HG03439 (cell line): Measurements from ENCODE around the gene TPM1.

Source experiments
- ATAC-seq: cut with Tn5 transposase; IDR thresholded peaks from one replicate; pipeline ENCODE4 v1.9.1; 2021; ENCODE audit warnings: mild to moderate bottlenecking, moderate library complexity; ENCODE audit not compliant: unreplicated experiment

TPM1 gene

DNA sequence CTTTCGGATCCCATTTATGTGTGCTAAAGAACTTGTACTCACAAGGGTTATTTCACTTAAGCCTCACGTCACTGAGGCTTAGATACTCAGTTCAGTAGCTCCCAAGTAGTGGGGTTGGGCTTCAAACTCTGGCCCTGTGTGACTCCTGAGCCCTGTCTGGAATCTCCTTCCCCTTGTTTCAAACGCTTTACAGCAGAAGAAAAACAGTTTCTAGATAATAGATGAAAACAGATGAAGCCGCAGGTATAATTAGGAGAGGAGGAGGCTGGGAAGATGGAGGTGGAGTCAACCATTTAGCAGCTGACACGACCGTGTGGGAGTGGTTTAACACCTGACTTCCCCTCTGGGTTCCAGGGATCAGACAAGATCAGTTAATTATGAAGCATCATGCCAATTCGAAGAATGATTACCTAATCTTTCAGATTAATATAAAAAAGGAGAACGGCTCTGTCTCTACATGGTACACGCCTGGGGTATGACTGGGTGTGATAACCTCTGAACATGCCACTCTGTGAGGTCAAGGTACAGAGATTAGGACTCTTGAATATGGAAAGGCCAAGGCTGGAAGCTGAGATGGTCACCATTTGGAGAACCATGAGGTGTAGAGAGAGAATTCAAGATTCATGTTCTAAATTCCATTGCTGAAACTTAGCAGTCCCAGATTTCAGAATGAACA is 31.1 kb downstream of the TPM1 start:
- ATAC-seq = no peak

DNA sequence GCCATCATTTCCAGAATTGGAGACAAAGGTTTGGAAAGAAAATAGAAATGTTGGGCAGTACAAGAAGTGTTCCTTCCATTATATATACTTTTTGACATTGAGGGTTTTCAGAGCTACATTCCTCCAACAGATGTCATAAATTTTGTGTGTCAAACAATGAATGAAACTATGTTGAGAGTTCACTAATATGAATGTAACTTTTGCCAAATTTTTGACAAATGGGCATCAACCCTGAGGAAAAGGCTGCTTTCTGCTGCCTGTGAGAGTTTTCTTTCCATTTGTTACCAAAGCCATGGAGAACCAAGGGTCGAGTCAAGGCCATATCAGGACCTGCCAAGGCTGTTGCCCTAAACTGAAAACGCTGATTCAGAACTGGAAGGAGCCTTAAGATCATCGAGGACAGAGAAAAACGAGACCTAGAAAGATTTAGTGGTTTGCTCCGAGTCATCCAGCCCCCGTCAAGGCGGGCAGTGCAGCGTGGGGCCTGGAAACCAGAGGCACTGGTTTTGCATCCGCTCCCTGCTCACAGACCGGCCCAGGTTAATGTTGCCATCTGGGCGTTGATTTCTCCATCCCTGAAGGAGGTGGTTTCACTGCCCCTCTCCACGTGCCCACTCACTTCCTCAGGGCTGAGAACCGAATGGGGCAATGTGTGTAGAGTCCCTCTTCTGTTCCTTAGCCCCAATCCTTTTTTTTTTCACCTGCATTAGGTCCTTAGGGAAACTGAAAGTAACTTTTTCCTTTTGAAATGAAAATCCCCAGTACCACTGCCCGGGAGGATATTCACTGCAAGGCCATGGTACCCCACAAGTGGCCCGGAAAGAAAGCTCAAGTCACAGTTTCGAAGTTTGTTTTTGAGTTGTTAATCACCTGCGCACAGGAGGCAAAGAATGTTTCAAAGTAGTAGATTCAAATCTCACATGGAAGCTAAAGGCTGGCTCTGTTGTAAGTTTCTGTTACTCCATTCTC is 32.8 kb downstream of the TPM1 start:
- no peak for ATAC-seq

DNA sequence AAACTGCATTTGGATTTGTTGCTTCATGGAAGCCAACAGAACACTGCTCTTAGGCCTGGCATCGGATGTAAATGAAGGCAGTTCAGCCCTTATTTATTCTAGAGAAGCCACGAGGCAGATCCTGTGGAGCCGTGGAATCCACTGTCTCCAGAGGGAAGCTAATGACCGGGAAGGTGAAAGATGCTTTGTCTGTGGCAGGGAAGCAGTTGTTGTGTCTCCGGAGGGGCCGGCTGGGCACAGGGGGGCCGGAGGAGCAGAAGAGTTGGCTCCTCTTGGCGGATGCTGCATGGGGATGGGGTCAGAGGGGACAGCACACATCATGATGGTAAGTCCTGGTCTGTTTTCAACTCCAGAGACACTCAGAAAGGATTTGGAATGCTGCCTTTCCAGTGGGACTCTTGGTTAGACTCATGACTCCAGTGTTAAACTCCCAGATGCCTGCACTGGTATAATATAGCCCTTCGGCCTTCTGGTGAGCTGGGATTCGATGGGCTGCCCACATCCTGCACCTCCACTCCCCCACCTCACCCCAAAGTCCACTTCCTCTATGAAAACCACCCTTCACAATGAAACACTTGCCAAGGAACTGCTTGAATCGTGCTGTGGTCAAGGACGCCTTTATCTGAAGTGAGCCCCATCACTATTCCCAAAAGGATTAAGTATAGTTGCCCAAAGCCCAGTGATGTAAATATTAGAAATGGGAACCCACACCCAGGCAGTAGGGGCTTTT is 33.6 kb downstream of the TPM1 start:
- no peak for ATAC-seq

DNA sequence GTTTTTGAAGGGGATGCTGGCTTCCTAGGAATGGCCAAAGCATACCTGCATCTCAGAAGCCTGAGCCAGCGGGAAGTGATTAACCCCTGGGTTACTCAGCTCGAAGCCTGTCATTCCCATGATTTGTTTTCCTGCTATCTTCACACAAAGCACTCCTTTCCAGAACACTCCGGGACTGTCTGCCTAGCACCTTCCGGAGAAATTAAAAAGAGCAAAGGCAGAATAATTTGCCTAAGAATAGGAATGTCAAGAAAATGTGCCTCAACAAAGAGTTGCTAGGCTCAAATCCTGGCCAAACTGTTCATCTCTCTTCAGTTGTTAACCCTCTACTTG is 34.1 kb downstream of the TPM1 start:
- ATAC-seq = no peak

DNA sequence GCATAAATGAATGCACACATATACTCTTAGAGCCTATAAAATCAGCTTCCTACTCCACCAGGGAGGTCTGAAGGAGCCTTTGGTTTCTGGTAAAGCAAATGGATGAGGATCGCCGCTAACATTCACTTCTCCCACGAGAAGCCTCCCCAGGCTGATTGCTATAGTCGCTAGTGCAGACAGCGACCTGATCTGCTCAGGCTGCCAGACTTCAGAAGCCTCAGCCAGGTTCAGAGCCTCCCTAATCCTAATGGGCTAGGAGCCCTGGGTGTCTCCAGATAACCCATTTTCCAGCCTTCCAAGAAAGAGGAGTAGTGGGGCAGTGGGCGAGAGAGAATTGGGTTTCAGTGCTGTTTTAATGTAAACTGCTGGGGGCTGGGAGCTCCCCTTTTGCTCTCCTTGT is 35.4 kb downstream of the TPM1 start:
- ATAC-seq = no peak

DNA sequence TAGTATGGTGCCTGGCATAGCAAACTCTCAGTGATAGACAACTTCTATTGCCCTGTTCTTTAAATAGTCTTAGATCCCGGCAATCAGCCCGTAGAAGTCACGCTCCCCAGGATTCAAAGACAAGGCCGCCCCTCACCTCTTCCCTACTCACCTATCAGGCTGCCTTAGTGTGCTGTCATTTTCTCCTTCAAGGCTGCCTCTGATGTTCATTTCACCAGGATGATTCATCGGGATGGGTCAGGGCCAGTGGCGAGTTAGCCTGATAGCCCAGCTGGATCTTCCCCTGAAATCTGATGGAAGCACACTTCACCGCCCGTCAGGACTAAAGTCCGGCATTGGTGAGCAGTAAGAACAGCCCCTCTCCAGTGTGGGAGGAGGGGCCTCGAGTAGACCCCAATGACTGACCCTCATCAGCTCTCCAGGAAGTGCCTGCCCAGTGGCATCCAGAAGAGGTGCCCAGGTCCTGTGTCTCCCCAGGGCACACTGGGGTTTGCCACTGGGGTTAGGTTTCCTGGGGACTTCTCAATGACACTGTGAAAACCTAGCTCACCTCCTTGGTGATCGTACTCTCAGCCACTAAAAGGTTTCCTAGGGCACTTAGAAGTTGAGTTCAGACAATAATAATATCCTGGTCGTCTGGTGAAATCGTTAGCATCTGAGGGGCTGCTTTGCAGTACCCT is 37.5 kb downstream of the TPM1 start:
- no peak for ATAC-seq

DNA sequence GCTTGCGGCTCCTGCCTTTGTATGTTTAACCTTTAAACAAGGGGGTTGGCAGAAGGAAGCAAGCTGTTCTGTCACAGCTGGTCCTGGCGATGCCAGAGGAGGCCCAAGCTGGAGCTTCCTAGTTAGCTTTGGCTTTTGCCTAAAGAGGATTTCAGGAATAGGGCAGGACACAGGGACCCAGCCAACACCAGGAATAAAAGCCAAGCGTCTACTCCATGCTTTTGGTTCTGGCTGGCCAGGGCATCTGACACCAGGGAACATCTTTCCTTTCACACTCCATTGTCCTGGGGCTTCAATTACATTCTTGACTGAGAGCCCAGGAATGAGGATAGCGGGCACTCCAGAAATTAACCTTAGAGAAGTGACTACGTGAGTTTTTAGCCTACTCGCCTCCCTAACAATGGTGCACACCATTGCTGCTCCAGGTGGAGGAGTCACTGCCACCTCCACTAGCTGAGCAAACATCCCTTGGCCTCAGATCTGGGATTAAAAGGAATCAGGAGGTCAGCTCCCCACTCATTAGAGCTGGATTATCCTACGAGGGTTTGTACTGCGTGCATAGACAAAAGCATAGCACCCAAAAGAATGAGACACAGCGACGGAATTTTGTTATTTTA is 38.2 kb downstream of the TPM1 start:
- ATAC-seq = no peak

DNA sequence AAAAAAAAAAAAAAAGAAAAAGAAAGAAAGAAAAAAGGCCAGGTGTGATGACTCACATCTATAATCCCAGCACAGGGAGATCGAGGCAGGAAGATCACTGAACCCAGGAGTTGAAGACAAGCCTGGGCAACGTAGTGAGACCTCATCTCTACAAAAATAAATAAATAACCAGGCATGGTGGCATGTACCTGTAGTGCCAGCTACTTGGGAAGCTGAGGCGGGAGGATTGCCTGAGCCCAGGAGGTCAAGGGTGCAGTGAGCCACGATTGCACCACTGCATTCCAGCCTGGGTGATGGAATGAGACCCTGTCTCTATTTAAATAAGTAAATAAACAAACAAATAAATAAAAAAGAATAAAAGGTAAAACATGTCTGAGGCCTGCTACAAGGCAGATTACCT is 39.8 kb downstream of the TPM1 start:
- no peak for ATAC-seq

DNA sequence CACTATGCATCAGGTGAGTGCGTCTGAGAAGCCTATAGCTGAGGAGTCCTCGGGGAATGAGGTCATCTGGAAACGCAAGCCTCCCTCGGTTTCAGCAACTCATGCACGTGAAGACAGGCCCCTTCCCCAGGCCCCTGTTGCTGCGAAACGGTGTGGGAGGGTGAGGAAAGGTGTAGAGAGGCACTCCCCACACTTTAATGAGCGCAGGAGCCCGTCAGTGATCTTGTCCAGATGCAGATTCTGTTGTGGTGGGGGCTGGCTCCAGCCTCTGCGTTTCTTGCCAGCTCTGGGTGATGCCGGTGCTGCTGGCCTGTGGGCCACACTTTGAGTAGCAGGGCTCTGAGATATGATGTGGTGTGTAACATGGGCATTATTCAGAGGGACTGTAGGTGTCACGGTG is 40.5 kb downstream of the TPM1 start:
- no peak for ATAC-seq

DNA sequence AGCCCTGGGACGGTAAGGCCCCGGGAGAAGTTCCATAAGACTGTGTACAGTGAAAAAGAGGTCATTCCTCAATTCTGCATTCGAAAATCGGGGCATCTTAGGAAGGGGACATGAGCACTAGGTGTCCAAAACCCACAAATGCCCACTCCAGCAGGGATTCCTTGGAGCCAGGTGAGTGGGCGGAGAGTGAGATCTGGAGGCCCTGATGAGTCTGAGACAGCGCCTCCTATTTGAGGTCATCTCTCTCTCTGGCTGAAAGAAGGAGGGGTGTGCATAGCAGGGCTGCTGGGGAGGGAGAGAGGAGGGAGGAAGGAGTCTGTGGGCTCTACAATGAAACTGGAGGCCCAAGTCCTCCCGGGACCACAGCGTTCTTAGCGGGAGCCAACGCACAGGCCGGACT is 41.0 kb downstream of the TPM1 start:
- ATAC-seq = no peak

DNA sequence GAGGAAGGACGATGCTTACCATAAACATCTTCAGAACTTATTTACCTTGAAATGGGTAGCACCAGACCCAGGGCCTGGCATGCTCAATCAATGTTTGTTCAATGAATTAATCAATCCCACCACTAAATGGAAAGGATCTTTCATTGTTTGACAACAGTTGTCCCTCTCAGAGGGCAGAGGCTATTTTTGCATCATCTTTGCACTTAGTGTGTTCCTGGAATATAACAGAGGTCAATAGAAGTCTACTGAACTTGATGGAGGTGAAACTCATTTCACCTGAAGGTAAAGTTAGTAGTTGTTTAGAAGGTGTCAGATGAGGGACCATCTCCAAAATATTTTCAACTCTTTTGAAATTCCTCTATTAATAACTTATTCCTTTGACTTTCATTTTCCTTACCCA is 42.3 kb downstream of the TPM1 start:
- no peak for ATAC-seq

DNA sequence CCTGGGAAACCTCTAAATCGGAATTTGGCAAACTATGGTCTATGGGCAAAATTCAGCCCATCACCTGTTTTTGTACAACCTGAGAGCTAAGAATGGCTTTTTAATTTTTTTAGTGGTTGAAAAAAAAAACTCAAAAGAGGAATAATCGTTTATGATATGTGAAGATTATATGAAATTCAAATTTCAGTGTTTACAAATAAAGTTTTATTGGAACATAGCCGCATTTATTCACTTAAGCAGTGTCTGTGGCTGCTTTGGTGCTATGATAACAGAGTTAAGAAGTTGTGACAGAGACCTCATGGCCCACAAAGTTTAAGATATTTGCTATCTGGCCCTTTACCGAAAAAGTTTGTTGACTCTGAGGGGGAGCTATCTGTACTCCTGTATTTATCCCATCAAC is 42.7 kb downstream of the TPM1 start:
- ATAC-seq = no peak

DNA sequence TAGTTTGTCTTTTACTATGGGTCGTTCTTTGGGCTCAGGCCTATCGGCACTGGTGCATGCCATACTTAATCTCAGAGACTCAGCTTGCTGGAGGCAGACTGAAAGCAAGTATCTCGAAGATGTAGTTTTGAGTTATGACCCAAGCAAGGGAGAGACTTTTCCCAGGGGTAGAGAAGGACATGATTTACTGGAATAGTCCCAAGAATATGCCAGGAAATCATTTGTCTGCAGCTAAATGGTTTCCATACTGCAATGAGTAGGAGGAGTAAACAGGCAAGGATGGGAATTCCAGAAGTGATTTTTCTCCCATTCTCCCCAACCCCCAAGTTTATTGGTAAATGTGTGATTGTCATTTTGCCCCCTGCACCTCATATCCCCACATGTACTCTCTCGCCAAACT is 43.7 kb downstream of the TPM1 start:
- no peak for ATAC-seq

DNA sequence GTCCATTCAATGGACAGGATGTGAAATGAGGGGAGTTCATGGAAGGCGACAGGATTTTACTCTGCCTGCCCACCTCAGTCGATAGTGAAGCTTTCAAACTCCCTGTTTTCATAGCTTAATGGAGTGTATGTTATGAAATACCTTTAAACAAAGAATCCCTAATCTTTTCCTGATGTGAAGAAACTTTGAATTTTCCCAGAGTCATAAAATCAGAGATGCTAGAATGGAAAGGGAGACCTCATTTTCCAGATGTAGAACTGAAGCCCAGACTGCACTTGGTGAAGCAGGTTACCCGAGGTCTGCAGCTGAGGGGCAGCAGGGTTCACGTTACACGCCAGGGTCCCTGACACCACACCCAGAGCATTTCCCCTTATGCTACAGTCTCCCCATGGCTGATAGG is 44.4 kb downstream of the TPM1 start:
- no peak for ATAC-seq

DNA sequence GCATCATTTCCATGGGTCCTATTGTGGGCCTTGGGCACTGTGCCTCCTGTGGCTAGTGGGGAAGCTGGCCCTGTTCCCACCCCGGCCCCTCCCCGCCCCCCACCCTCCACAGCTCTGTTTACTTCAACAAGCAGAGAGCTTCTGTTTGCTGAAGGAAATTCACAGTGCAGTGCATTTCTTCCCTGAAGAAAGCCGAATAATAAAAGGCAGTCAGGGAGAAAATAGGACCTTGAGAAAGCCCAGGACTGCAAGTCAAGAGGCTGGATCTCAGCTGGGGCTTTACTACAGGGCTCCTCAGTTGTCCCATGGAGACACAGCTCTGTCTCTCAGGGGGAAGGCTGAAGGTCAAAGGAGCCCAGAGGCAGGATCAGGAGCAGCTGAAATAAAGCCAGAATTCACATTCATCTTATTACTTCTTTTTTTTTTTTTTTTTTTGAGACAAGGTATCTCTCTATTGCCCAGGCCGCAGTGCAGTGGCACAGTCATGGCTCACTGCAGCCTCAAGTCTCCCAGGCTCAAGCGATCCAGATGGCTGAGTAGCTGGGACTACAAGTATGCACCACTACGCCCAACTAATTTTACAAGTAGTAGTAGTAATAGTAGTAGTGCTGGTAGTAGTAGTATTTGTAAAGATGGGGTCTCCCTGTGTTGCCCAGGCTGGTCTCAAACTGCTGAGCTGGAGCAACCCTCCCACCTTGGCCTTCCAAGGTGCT is 46.1 kb downstream of the TPM1 start:
- no peak for ATAC-seq

DNA sequence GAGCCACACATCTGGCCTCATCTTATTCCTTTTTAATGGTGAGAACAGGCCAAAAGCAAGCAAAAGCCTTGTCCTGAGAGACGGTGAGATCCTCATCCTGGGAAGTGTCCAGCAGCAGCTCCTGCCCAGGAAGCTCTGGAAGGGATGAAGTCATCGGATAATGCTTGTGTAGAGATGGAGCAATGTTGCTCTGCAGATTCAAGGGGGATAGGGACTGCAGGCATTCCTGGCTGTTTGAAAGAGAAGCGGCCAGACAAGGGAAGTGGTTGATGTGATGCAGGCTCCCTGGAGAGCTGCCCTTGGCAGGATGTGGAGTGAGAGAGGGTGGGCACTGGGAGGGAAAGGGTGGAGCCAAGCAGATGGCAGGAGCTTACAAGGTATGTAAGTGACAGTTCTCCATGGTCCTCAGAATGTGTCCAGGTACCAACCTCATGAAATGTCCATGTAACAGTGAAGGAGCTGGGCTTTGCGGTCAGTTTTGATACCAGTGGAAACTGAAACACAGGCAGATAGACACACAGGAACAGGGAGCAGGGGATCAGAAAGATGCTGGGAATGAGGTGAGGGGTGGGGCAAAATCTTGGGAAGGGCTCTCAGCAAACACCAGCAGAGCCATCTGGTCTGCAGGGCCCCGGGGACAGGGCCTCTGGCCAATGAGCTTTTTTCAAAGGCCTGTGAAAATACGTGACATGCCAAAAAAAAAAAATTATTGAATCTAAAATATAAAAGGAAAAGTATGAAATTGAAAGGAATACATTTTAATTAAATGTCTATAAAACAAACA is 46.9 kb downstream of the TPM1 start:
- no peak for ATAC-seq

DNA sequence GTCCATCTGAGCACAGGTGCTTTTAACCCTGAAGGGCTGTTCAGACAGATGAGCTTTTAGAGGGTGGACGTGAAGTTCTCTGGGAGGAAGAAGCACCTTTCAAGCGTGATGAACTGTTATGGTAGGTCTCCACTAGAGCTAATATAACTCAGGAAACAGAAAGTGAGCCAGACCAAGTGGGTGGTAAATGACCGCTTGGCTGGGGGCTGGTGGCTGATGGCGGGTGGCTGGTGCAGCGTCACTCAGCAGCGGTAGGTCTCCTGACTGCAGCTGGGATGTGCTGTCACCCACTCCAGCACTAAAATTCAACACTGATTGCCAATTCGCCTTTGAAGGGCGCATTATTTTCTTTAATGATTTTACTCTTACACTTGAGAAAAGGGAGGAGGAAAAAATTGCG is 47.9 kb downstream of the TPM1 start:
- ATAC-seq = no peak

DNA sequence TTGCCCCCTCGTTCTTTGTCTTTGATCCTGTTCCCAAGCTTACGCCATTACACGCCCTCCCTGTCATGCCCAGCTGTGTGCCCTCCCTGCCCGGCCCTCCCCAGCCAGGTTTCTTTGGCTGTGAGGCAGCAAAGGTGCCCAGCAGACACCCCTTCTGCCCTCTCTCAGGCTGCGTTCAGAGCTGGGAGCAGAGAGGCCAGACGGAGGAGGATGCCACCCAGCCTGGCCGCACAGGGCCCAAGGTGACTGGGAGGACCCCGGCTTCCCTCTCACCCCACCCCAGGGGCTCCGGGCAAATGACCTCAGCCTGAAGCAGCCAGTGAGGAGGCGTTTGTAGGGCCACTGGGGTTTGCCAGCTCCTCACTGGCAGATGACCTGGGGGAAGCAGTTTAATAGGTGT is 48.3 kb downstream of the TPM1 start:
- no peak for ATAC-seq

DNA sequence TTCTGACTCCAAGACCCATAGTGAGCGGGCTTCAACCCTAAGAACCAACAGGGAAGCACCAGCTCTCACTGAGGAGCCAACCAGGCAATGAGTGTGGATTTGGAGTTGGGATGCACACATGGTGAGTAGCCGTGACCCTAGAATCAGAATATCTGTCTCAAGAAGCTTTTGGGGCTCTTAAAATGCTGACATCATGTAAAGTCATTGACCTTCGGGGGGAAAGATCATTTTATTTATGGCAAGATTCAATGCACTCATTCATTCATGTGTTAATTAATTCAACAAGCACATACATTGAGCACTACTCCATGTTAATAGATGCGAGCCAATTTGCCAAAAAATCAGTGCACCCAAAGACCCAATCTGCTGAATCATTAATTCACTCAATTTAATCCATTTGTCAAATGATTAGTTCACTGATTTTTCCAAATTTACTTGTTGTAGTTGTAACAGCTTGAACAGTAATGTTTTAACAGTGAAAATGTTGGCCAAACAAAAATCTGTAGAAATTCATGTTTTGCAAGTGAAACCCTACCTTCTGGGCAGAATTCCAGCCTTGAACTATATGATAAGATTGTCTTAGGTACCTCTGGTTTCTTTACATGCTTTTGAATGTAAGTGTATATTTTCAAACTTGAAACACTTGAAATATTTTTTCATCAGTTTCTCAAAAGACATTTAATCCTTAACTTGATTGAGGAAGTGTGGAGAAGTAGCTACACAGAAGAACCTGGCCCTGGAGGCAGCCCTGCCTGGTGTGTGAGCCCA is 49.3 kb downstream of the TPM1 start:
- ATAC-seq = no peak
